Stomach (tissue), 4 donors: Measurements from ENCODE around the gene CTDSPL2.
"Not testable (repeated sequence)": the region's sequence is repeated elsewhere in the genome, so short reads cannot be mapped to it uniquely, and the experiment has no call there.

Source experiments
- POLR2A ChIP-seq, 4 donors: fragments of 450-650 bp; IDR thresholded peaks; one replicate each; pipeline ENCODE4 v1.6.1; 2016; ENCODE audit warnings: antibody characterized with exemption in 4 of 4, control low read depth in 2 of 4, mild to moderate bottlenecking in 1 of 4, moderate library complexity in 1 of 4
- POLR2AphosphoS5 ChIP-seq, 3 donors: sonication (generic); formaldehyde crosslinking; IDR thresholded peaks; one replicate each; pipeline ENCODE4 v1.6.1; 2016; ENCODE audit warnings: antibody characterized with exemption in 3 of 3
- TF ChIP-seq, protein P1 (sequence below), 7 experiments: fragments of 450-650 bp in 4 of 7; fragments of 200-600 bp in 3 of 7; sonication (generic) in 3 of 7; IDR thresholded peaks; one replicate each; pipeline ENCODE4 v1.5.1; 2016 to 2019; ENCODE audit warnings: antibody characterized with exemption in 7 of 7, control low read depth in 2 of 7, mild to moderate bottlenecking in 1 of 7

DNA sequence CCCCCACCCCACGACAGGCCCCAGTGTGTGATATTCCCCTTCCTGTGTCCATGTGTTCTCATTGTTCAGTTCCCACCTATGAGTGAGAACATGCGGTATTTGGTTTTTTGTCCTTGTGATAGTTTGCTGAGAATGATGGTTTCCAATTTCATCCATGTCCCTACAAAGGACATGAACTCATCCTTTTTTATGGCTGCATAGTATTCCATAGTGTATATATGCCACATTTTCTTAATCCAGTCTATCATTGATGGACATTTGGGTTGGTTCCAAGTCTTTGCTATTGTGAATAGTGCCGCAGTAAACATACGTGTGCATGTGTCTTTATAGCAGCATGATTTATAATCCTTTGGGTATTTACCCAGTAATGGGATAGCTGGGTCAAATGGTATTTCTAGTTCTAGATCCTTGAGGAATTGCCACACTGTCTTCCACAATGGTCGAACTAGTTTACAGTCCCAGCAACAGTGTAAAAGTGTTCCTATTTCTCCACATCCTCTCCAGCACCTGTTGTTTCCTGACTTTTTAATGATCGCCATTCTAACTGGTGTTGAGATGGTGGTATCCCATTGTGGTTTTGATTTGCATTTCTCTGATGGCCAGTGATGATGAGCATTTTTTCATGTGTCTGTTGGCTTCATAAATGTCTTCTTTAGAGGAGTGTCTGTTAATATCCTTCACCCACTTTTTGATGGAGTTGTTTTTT is 26.3 kb downstream of the CTDSPL2 start:
- TF ChIP-seq, protein P1, sequence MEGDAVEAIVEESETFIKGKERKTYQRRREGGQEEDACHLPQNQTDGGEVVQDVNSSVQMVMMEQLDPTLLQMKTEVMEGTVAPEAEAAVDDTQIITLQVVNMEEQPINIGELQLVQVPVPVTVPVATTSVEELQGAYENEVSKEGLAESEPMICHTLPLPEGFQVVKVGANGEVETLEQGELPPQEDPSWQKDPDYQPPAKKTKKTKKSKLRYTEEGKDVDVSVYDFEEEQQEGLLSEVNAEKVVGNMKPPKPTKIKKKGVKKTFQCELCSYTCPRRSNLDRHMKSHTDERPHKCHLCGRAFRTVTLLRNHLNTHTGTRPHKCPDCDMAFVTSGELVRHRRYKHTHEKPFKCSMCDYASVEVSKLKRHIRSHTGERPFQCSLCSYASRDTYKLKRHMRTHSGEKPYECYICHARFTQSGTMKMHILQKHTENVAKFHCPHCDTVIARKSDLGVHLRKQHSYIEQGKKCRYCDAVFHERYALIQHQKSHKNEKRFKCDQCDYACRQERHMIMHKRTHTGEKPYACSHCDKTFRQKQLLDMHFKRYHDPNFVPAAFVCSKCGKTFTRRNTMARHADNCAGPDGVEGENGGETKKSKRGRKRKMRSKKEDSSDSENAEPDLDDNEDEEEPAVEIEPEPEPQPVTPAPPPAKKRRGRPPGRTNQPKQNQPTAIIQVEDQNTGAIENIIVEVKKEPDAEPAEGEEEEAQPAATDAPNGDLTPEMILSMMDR (IDR thresholded peaks at IDR 0.05), result not testable (repeated sequence)
- not testable (repeated sequence) for TF ChIP-seq POLR2A, POLR2AphosphoS5 (IDR thresholded peaks at IDR 0.05)
